ENCODE results near the gene NHSL2.

NHSL2 gene

DNA sequence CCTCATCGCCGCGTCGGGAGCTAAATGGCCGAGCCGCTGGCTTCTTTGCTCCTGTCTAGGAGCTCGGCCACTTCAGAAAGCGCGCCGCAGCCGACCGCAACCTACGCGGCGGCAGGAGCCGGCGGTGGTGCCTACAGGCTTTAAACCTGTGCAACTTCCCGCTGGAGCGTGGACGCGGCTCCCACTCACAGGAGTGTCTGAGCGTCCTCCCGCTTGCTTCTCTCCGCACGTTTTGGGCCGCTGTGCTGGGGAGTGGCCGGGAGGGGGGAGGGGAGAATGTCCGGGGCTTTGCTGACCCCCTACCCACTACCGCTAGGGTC, 1.0 kb downstream of the NHSL2 start:
- H3K4me3 ChIP-seq (ENCODE audit: control insufficient read depth, low read depth, low read length): peak overlapping the region; percentile 62
- TF ChIP-seq, protein P1, sequence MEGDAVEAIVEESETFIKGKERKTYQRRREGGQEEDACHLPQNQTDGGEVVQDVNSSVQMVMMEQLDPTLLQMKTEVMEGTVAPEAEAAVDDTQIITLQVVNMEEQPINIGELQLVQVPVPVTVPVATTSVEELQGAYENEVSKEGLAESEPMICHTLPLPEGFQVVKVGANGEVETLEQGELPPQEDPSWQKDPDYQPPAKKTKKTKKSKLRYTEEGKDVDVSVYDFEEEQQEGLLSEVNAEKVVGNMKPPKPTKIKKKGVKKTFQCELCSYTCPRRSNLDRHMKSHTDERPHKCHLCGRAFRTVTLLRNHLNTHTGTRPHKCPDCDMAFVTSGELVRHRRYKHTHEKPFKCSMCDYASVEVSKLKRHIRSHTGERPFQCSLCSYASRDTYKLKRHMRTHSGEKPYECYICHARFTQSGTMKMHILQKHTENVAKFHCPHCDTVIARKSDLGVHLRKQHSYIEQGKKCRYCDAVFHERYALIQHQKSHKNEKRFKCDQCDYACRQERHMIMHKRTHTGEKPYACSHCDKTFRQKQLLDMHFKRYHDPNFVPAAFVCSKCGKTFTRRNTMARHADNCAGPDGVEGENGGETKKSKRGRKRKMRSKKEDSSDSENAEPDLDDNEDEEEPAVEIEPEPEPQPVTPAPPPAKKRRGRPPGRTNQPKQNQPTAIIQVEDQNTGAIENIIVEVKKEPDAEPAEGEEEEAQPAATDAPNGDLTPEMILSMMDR (IDR thresholded peaks at IDR 0.05; ENCODE audit: control insufficient read depth, insufficient read depth, low read depth, low read length, missing control alignments): no peak

DNA sequence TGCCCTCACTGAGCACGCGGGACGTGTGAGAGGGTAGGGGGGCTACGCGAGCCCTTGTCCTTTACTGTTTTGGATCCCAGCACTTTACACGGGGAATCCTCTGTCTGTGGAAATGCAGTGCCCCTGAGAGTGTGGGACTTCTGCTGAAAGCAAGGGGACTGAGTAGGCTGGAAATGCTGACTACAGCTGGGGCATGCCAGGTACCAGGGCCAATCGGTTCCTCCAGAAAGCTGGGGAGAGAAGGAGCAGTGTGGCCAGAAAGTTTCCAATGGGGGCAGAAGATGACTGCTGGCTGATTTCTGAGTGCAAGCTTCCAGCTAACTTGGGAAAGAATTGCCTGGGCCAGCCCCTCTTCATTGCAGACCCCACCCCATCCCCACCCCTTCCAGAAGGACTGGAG, 1.5 kb downstream of the NHSL2 start:
- no peak for DNase-seq (ENCODE audit: low read depth)
- H3K4me3 ChIP-seq (ENCODE audit: control insufficient read depth, low read depth, low read length): peak overlapping the region; percentile 62
- TF ChIP-seq, protein P1 (IDR thresholded peaks at IDR 0.05; ENCODE audit: control insufficient read depth, insufficient read depth, low read depth, low read length, missing control alignments): no peak

More for the DNA sequence above, 1.0 kb downstream of the NHSL2 start:
- DNase-seq (ENCODE audit: low read depth): no peak

DNA sequence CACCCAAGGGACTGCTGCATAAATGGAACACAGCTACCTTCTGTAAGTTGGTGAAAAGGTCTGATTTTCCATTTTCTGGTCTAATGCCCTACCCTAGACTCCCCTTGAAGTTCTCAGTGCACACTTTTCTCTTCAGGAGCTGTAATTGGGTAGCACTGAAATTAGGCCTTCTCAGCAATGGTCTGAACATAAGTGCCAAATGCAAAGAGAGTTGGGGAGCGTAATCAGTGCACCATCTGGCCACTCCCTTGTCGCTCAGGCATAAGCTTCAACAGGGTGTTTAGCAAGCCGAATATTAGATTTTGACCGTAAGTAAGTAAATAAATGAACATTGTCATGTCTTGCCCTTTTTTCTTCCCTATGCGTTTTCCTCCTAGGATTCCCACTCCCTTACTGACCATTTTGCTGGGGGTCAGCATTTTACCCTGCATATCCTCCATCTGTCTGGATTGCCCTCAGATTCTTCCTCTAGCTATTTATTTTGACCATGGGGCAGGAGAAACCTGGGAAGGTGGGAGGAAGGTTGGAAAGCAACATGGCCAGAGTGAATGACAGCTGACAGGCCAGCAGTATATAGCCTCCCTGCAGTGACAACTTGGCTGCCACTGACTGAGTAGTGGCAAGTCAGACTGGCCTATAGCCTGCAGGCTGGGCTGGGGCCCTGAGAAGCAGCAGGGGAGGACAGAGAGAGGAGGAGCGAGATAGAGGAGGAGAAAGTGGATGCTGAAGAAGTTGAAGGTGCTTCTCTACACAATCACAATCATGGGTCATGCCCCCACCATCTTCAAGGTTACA, 2.7 kb downstream of the NHSL2 start:
- TF ChIP-seq, protein P1 (IDR thresholded peaks at IDR 0.05; ENCODE audit: control insufficient read depth, insufficient read depth, low read depth, low read length, missing control alignments): no peak
- no peak for DNase-seq (ENCODE audit: low read depth)
- H3K4me3 ChIP-seq (ENCODE audit: control insufficient read depth, low read depth, low read length): no peak overlapping the region

DNA sequence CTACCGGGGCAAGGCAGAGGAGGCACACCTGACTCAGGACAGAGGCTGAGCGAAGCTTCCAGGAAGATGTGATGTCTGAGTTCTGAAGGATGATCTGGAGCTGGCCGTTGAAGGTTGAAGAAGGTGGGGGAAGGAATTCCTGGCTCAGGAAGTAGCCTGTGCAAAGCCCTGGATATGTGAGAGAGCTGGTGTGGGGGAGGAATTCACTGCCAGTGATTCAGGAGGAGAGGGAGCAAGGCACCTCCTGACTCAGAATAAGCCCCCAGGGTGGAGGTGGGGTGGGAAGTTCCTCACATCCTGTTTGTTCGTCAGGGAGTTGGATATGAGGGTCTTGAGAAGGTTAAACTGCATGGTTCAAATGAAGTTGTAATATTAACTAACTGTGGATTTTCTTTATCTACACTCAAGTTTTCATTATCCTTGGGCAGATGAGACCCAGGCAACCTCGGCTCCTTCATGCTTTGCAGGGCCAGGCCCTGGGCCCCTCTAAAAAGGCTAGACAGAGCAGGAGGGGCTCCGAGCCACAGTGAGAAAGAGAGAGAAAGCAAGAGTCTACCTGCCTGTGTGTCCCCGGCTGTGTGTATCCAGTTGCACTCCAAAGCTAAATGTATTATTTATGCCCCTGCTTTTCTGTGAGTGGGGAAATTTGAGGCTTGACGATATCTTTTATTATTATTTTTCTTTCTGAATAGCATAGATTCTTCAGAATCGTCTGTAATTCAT, 7.1 kb downstream of the NHSL2 start:
- H3K4me3 ChIP-seq (ENCODE audit: control insufficient read depth, low read depth, low read length): no peak overlapping the region
- TF ChIP-seq, protein P1 (IDR thresholded peaks at IDR 0.05; ENCODE audit: control insufficient read depth, insufficient read depth, low read depth, low read length, missing control alignments): no peak
- DNase-seq (ENCODE audit: low read depth): no peak

DNA sequence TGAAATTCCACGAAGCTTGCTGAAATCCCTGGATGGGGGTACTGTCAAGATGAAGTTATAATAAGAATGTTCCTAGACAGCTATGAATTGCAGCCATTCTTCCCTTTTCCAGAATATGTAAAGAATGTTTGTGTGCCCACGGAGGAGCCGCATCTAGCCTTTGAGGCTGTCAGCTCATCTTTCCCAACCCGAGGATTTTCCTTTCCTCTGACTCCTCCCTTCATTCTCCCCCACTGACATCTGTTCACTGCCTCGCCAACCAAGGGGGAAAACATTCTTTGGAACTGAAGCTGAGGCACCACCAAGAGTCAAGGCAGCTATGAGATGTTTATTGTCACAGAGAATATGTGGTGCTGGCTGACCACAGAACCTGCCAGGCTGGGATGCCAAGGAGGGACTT, 8.8 kb downstream of the NHSL2 start:
- H3K4me3 ChIP-seq (ENCODE audit: control insufficient read depth, low read depth, low read length): no peak overlapping the region
- no peak for DNase-seq (ENCODE audit: low read depth)
- TF ChIP-seq, protein P1 (IDR thresholded peaks at IDR 0.05; ENCODE audit: control insufficient read depth, insufficient read depth, low read depth, low read length, missing control alignments): no peak

DNA sequence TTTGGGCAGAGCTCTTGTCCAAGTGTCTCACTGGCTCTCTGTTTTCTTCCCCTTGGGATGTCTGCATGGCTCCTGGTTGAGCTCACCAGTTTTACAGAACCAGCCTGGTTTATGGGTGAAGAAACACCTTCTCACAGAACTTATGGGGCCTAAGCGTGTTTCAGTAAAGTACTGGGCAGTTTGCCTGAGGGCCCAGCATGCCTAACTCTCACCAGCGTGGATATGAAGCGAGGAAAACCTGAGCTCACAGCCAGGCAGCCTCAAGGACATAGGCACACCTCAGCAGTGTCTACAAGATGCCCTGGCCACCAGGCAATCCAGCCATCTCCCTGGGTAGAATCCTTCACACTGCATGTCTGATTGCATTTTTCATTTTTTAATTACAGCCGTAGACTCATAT, 9.2 kb downstream of the NHSL2 start:
- no peak for DNase-seq (ENCODE audit: low read depth)
- TF ChIP-seq, protein P1 (IDR thresholded peaks at IDR 0.05; ENCODE audit: control insufficient read depth, insufficient read depth, low read depth, low read length, missing control alignments): no peak

More for the DNA sequence above, 9.2 kb downstream of the NHSL2 start:
- no peak overlapping the region for H3K4me3 ChIP-seq (ENCODE audit: control insufficient read depth, low read depth, low read length)

All from AG09309 (cell line).